Stomach (tissue), 4 donors: ENCODE data around the gene TNRC18.

Source experiments
- CTCF ChIP-seq, 7 experiments: fragments of 450-650 bp in 4 of 7; fragments of 200-600 bp in 3 of 7; sonication (generic) in 3 of 7; IDR thresholded peaks; one replicate each; pipeline ENCODE4 v1.5.1; 2016 to 2019; ENCODE audit warnings: antibody characterized with exemption in 7 of 7, control low read depth in 2 of 7, mild to moderate bottlenecking in 1 of 7
- EP300 ChIP-seq: sonication (generic); formaldehyde crosslinking; IDR thresholded peaks from one replicate; pipeline ENCODE4 v1.6.1; 2017; ENCODE audit warnings: antibody characterized with exemption
- POLR2A ChIP-seq, 4 donors: fragments of 450-650 bp; IDR thresholded peaks; one replicate each; pipeline ENCODE4 v1.6.1; 2016; ENCODE audit warnings: antibody characterized with exemption in 4 of 4, control low read depth in 2 of 4, mild to moderate bottlenecking in 1 of 4, moderate library complexity in 1 of 4
- POLR2AphosphoS5 ChIP-seq, 3 donors: sonication (generic); formaldehyde crosslinking; IDR thresholded peaks; one replicate each; pipeline ENCODE4 v1.6.1; 2016; ENCODE audit warnings: antibody characterized with exemption in 3 of 3

GRCh38 chr7:5322621-5323410 lies 100.8 kb downstream of the TNRC18 start:
- TF ChIP-seq CTCF (IDR thresholded peaks at IDR 0.05) (no peak), POLR2A (IDR thresholded peaks at IDR 0.05) (no peak), EP300 (no peak), POLR2AphosphoS5 (IDR thresholded peaks at IDR 0.05) (no peak)
